Measurements from ENCODE around the gene LDLRAD4.

LDLRAD4 gene

DNA sequence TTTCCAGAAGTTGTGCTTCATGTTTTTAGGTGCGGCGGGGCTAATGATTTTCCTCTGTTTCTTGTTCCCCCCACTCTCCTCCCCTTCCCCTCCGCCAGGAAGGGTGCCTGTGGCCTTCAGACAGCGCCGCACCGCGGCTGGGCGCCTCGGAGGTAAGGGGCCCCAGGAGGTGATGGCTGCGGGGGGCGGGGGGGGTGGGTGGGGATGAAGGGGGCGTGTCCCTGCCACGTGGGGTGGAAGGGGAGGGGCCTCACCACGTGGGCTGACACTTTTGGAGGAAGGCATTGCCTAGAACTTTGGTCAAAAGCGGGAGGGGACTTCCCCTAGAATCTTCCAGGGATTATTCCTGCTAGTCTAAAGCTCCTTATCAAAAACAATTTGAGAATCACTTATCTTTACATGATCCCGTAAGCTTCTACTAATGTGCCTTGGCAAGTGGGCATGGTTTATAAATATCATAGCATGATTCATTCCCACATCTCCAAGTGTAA lies 424.7 kb downstream of the LDLRAD4 start:
- FAIRE-seq (no peak), DNase-seq (ENCODE audit: insufficient read length, low spot score) (no peak)
- no peak for TF ChIP-seq TAF1 (IDR thresholded peaks at IDR 0.05; ENCODE audit: low read depth, low read length)
- TF ChIP-seq POLR2AphosphoS5 (IDR thresholded peaks at IDR 0.05; ENCODE audit: low read depth, low read length), result no peak
- TF ChIP-seq PAX5 (IDR thresholded peaks at IDR 0.05; ENCODE audit: insufficient read depth, low read length, severe bottlenecking), result no peak
- TF ChIP-seq POLR2A (IDR thresholded peaks at IDR 0.05; ENCODE audit: low read depth, low read length), result no peak
- TF ChIP-seq POU2F2 (IDR thresholded peaks at IDR 0.05; ENCODE audit: low read depth, low read length), result no peak
- TF ChIP-seq SPI1 (IDR thresholded peaks at IDR 0.05; ENCODE audit: low read depth, low read length), result no peak

DNA sequence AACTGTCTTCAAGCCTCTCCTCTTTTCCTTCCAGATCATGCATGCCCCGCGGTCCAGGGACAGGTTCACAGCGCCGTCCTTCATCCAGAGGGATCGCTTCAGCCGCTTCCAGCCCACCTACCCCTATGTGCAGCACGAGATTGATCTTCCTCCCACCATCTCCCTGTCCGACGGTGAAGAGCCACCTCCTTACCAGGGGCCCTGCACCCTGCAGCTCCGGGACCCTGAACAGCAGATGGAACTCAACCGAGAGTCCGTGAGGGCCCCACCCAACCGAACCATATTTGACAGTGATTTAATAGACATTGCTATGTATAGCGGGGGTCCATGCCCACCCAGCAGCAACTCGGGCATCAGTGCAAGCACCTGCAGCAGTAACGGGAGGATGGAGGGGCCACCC lies 426.5 kb downstream of the LDLRAD4 start:
- no peak for TF ChIP-seq POU2F2 (IDR thresholded peaks at IDR 0.05; ENCODE audit: low read depth, low read length)
- no peak for TF ChIP-seq PAX5 (IDR thresholded peaks at IDR 0.05; ENCODE audit: insufficient read depth, low read length, severe bottlenecking)
- TF ChIP-seq SPI1 (IDR thresholded peaks at IDR 0.05; ENCODE audit: low read depth, low read length), result no peak
- TF ChIP-seq TAF1 (IDR thresholded peaks at IDR 0.05; ENCODE audit: low read depth, low read length), result no peak
- no peak for TF ChIP-seq POLR2A (IDR thresholded peaks at IDR 0.05; ENCODE audit: low read depth, low read length)
- no peak for TF ChIP-seq POLR2AphosphoS5 (IDR thresholded peaks at IDR 0.05; ENCODE audit: low read depth, low read length)
- FAIRE-seq, result no peak
- DNase-seq (ENCODE audit: insufficient read length, low spot score), result no peak

DNA sequence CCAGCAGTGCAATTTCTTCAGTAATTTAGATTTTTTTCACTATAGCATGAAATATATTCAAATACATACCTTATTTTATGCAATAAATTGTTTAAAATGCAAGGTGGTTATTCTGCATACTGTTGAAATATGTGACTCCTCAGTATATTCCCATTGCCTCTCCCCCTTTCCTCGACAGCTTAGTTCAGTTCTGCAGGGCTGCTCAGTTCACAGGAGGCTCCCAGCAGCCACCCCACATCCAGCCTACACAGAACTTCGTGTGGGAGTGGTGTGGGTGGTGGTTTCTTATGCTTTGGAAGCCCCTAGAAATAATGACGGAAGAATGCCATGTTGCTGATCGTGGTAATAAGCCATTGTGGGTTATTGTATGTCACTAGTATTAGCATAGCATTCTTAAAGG lies 428.1 kb downstream of the LDLRAD4 start:
- TF ChIP-seq POU2F2 (IDR thresholded peaks at IDR 0.05; ENCODE audit: low read depth, low read length) (no peak), SPI1 (IDR thresholded peaks at IDR 0.05; ENCODE audit: low read depth, low read length) (no peak), PAX5 (IDR thresholded peaks at IDR 0.05; ENCODE audit: insufficient read depth, low read length, severe bottlenecking) (no peak), TAF1 (IDR thresholded peaks at IDR 0.05; ENCODE audit: low read depth, low read length) (no peak), POLR2AphosphoS5 (IDR thresholded peaks at IDR 0.05; ENCODE audit: low read depth, low read length) (no peak), POLR2A (IDR thresholded peaks at IDR 0.05; ENCODE audit: low read depth, low read length) (no peak)
- DNase-seq (ENCODE audit: insufficient read length, low spot score) (no peak), FAIRE-seq (no peak)

DNA sequence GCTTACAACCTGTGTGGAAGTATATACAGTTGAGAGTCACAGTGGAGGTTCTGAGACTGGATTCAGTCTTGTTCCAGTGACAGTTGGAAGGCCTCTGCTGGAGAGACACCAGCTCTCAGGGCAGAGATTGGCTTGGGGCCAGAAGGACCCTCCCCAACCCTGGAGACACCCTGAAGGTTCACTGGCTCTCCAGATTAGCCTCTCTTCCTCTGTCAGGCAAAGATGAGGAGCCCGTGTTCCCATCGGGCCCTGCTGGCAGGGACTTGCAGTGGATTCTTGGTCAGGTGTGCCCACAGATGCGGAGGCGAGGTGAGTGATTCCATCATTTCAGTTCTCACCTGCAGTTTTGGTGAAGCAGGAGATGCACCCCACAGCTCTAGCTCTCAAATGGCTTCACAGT lies 429.2 kb downstream of the LDLRAD4 start:
- DNase-seq (ENCODE audit: insufficient read length, low spot score), result no peak
- TF ChIP-seq POLR2AphosphoS5 (IDR thresholded peaks at IDR 0.05; ENCODE audit: low read depth, low read length) (no peak), SPI1 (IDR thresholded peaks at IDR 0.05; ENCODE audit: low read depth, low read length) (no peak), TAF1 (IDR thresholded peaks at IDR 0.05; ENCODE audit: low read depth, low read length) (no peak), POLR2A (IDR thresholded peaks at IDR 0.05; ENCODE audit: low read depth, low read length) (no peak), POU2F2 (IDR thresholded peaks at IDR 0.05; ENCODE audit: low read depth, low read length) (no peak), PAX5 (IDR thresholded peaks at IDR 0.05; ENCODE audit: insufficient read depth, low read length, severe bottlenecking) (no peak)
- FAIRE-seq, result no peak

DNA sequence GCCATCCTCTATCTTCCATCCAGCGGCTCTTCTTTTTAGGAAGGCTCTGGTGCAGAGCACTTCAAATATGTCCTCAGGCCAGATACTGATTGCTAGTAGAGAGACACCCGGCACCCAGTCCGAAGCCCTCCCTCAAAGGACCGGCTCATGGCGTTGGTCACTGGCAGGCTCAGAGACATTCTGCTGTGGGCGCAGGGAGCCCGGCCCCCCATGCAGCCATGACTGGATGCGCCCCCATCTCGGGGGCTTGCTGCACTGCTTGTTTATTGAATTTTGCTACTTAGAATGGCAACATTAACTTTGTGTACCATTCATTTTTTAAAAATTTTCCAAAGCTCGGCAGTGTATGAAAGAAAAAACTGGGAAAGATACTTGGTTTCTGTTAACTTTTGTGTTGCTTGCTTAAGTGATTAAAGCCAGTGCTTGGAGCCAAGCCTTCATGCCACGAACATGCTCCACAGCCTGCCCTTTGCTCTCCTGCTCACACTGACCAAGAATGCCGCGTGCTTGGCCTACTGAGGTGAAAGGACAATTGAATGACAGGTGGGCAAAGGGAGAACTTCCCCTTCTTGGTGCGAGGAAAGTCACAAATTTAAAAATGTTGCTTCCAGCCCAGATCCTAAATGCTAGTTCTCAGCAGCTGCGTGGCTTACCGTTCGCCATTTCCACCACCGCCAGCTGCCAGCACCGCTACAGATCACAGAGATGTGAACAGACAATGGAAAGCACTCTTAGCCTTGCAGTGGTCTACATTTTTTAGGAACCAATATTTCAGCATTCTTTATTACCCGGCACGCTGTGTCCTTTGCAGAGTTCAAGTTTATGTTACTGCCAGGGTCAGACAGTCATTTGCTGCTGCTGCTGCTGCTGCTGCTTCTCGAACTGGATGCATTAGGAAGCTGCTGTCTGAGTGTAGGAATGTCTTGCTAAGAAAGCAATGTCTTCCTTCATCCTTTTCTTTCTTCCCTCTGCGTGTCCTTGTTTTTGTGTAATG lies 431.1 kb downstream of the LDLRAD4 start:
- DNase-seq (ENCODE audit: insufficient read length, low spot score), result no peak
- FAIRE-seq, result no peak
- no peak for TF ChIP-seq TAF1 (IDR thresholded peaks at IDR 0.05; ENCODE audit: low read depth, low read length)
- no peak for TF ChIP-seq SPI1 (IDR thresholded peaks at IDR 0.05; ENCODE audit: low read depth, low read length)
- TF ChIP-seq PAX5 (IDR thresholded peaks at IDR 0.05; ENCODE audit: insufficient read depth, low read length, severe bottlenecking), result no peak
- TF ChIP-seq POLR2AphosphoS5 (IDR thresholded peaks at IDR 0.05; ENCODE audit: low read depth, low read length), result no peak
- no peak for TF ChIP-seq POLR2A (IDR thresholded peaks at IDR 0.05; ENCODE audit: low read depth, low read length)
- TF ChIP-seq POU2F2 (IDR thresholded peaks at IDR 0.05; ENCODE audit: low read depth, low read length), result no peak

DNA sequence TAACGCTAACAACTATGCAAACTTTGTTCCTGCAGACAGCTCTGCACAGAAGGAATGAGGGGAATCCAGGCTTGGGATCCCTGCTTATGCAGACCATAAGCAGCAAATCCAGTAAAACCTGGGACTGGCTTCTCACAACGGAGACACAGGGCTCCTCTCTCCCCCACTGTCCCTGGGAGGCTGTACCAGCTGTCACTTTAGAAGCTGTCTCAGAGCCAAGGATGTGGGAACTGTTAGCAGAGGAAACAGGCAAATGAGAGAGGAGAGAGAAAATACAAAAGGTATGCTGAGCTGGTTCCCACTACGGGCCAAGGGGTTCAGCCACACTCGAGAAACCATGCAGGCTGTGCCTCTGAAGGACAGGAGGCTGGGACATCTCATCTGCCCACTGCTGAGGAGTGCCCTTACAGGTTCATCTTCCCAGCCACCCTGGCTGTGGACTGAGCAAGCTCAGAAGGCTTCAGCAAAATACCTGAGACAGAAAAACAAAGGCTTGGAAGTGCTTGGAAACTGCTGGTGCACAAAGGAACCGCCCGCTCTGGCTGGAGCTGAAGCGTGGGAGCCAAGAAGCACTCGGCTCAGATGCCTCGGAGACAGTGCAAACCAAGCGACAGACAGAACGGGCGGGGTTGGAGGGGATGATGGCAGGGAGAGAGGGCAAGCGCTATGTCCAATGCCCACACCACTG lies 435.3 kb downstream of the LDLRAD4 start:
- no peak for DNase-seq (ENCODE audit: insufficient read length, low spot score)
- TF ChIP-seq POU2F2 (IDR thresholded peaks at IDR 0.05; ENCODE audit: low read depth, low read length), result no peak
- no peak for TF ChIP-seq SPI1 (IDR thresholded peaks at IDR 0.05; ENCODE audit: low read depth, low read length)
- TF ChIP-seq PAX5 (IDR thresholded peaks at IDR 0.05; ENCODE audit: insufficient read depth, low read length, severe bottlenecking), result no peak
- no peak for TF ChIP-seq POLR2A (IDR thresholded peaks at IDR 0.05; ENCODE audit: low read depth, low read length)
- TF ChIP-seq POLR2AphosphoS5 (IDR thresholded peaks at IDR 0.05; ENCODE audit: low read depth, low read length), result no peak
- TF ChIP-seq TAF1 (IDR thresholded peaks at IDR 0.05; ENCODE audit: low read depth, low read length), result no peak
- FAIRE-seq, result no peak

DNA sequence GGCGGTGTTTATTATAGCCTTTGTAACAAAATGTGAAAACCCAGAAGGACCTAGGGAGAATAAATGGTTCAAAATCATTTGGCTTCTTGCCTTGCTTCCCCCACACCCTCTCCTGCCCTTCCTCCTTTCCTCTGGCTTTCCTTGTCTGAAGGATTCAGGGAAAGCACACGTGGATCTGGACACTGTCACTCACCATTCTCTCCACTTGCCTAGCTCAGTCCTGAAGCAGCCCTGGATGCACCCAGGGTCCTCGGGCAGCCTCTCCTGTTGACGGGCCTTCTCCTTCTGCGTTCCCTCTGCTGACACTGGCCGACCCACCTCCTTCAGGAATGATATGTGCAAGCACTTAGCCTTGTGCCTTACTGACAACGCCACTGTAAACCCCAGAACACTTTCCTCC lies 439.4 kb downstream of the LDLRAD4 start:
- FAIRE-seq (no peak), DNase-seq (ENCODE audit: insufficient read length, low spot score) (no peak)
- no peak for TF ChIP-seq POLR2A (IDR thresholded peaks at IDR 0.05; ENCODE audit: low read depth, low read length)
- TF ChIP-seq POU2F2 (IDR thresholded peaks at IDR 0.05; ENCODE audit: low read depth, low read length), result no peak
- no peak for TF ChIP-seq TAF1 (IDR thresholded peaks at IDR 0.05; ENCODE audit: low read depth, low read length)
- no peak for TF ChIP-seq PAX5 (IDR thresholded peaks at IDR 0.05; ENCODE audit: insufficient read depth, low read length, severe bottlenecking)
- no peak for TF ChIP-seq POLR2AphosphoS5 (IDR thresholded peaks at IDR 0.05; ENCODE audit: low read depth, low read length)

DNA sequence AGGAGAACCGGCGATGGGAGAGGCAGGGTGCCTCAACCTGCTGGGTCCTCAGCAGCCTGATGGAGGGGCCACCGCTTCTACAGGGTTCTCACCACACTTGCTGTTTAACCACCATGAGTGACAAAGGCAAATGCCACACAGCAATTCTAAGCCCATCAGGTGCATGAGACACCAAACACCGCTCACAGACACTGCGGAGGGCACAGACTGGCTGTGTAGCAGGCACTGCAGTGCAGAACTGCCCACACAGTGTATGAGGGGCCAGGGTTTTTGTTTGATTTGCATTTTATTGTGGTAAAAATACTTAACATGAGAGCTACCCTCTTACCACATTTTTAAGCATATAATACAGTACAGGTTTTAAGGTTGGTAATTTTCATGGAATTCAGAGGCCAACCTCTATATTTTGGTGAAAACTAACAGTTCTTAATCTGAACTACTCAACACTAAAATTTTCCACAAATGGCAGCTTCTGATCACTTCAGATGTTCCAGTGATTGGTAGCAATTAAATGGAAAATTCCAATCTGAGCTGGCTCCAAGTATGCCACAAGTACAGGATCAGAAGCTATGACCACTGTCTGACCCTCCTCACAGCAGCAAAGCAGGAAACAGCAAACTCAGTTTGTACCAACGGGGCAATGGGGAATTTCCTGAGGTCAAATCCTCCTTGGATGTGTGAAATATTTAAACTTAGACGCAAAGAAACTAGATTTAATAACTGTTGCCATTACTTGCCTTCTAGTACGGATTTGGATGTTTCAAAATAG lies 440.1 kb downstream of the LDLRAD4 start:
- TF ChIP-seq PAX5 (IDR thresholded peaks at IDR 0.05; ENCODE audit: insufficient read depth, low read length, severe bottlenecking) (no peak), TAF1 (IDR thresholded peaks at IDR 0.05; ENCODE audit: low read depth, low read length) (no peak), POLR2A (IDR thresholded peaks at IDR 0.05; ENCODE audit: low read depth, low read length) (no peak), POU2F2 (IDR thresholded peaks at IDR 0.05; ENCODE audit: low read depth, low read length) (no peak), POLR2AphosphoS5 (IDR thresholded peaks at IDR 0.05; ENCODE audit: low read depth, low read length) (no peak), SPI1 (IDR thresholded peaks at IDR 0.05; ENCODE audit: low read depth, low read length) (no peak)
- FAIRE-seq, result no peak
- DNase-seq (ENCODE audit: insufficient read length, low spot score), result no peak

All from GM12891 (cell line).